Measurements from ENCODE around the gene PLCL2.

Gene PLCL2

DNA sequence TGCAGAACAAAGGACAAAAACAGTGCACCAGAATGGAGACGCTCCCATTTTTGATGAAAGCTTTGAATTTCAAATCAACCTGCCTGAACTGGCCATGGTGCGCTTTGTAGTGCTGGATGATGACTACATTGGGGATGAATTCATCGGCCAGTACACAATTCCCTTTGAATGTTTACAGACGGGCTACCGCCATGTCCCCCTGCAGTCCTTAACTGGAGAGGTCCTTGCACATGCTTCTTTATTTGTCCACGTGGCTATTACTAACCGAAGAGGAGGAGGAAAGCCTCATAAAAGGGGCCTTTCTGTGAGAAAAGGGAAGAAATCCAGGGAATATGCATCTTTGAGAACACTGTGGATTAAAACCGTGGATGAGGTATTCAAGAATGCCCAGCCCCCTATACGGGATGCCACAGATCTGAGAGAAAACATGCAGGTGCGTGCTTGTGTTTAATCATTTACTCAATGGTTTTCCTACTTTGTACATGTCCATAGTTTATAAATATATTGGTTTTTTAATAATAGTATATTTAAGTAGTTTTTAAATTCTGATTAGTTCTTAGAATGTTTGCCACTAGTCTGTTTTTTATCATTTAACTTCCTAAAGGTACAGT, 127.1 kb downstream of the PLCL2 start:
- DNase-seq (ENCODE audit: low read depth), result no peak

DNA sequence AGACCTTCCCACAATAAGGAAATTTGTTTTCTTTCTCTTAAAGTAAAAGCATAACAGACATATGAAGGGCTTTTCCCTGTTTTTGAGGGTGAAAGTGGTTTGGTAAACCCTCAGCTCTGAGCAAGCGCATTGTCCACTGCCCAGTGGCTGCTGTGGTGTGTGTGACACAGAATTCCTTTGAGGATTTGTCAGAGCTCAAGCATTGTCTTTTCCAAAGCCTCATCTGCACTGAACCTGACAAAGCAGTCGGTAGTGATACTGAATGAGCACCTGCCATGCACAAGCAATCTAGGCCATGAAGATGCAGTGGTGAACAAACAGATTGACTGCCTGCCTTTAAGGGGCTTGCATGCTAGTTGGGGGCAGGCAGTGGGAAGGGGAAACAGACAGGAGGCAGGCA, 128.3 kb downstream of the PLCL2 start:
- DNase-seq (ENCODE audit: low read depth), result no peak

DNA sequence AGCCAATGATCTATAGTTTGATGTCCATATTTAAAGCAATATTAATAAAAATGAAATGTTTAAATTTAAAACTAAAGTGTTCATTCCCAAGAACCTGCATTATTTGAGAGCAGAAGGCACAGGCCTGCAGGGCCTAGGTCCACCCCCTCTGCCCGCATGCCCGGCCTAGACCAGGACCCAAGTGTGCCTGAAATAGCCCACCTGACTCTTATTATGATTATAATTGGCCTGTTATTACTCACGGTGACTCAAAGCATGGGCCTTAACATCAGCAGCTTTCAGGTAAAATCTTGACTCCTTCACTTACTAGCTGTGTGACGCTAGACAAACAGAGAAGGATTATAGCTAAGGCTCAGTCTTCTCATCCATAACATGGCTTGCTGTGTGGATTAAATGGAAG, 128.8 kb downstream of the PLCL2 start:
- DNase-seq (ENCODE audit: low read depth), result no peak

DNA sequence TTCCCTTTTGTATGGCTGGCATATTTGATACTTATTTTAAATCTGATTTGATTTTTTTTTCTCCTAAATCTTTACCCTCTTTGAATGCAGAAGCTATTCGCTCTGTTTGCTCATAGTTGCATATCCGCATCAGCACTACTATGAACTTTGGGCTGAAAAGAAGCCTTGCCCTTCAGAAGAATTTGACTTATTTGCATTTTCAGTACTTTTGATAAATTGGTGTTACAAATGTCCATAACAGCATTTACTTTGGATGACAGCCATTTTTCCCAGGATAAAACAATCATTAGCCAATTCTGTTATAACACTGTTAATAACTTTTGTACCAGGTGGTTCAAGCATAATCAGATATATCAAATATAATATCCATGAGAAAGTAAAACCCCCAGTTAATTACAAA, 129.5 kb downstream of the PLCL2 start:
- no peak for DNase-seq (ENCODE audit: low read depth)

DNA sequence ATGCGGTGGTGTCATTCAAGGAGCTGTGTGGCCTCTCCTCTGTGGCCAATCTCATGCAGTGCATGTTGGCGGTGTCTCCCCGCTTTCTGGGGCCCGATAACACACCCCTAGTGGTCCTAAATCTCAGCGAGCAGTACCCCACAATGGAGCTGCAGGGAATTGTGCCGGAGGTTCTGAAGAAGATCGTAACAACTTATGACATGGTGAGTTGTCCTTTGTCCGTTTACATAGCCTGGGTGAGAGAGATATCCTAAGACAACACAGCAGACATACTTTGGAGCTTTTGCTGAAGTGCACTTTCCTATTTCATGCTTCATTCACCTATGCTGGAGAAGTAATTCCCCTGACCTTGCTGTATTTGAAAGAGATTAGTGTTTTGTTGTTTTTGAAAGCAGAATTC, 130.0 kb downstream of the PLCL2 start:
- DNase-seq (ENCODE audit: low read depth), result no peak

DNA sequence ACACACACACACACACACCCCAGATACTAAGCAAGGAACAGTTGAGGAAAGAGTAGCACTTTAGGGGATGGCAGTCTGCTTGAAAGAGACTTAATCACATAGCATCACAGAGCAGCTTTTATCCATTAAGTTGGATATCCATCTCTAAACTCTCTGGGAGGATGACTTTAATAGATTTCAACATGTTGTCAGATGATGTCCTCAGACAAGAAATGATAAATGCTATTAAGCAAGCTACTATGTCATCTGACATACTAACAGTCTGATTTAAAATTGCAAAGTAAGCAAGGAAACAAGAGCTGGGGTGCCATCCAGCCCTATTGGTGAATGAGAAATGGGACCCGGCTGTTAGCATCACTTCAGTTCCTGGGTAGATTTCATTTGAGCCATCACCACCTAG, 136.9 kb downstream of the PLCL2 start:
- no peak for DNase-seq (ENCODE audit: low read depth)

DNA sequence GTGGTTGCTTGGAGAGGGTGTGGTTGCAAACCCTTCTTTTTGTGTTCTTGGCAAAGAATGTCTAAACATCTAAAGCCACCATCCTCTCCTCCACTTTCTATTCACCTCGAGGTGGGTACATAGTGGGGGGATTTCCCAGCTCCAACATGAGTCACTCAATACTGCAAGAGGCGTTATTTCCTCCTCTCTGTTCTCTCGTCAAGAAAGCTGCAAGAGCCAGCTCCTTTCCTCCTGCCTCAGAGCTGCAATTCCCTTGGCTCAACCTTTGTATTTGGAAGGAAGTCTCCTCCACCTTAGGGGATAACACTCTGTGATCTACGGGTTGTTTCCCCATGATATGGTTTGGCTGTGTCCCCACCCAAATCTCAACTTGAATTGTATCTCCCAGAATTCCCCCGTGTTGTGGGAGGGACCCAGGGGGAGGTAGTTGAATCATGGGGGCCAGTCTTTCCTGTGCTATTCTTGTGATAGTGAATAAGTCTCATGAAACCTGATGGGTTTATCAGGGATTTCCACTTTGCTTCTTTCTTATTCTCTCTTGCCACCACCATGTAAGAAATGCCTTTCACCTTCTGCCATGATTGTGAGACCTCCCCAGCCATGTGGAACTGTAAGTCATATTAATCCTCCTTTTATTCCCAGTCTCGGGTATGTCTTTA, 138.4 kb downstream of the PLCL2 start:
- DNase-seq (ENCODE audit: low read depth), result peak; percentile 23

DNA sequence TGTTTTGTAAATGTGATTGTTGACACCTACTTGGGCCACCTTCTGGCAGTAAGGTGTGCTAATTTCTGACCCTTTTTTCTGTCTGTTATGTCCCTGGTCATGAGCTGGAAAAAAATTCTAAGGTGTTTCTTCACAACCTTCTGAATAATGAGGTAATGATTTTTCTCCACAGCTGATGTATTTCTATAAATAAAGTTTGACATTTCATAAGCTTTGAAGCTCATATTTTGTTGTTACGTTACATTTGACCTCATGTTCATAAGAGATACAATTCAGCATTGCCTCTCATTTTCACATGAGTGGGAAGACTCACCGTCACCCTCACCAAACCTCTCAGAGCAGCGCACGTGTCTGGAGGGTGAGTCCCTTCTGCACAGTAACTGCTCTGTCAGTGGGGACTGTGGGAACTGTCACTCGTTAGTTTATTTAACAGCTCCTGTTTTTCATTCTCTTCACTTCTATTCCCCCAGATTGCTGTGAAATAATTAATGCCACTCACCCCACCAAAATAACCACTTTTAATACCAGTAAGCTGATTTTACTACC, 140.9 kb downstream of the PLCL2 start:
- no peak for DNase-seq (ENCODE audit: low read depth)

DNA sequence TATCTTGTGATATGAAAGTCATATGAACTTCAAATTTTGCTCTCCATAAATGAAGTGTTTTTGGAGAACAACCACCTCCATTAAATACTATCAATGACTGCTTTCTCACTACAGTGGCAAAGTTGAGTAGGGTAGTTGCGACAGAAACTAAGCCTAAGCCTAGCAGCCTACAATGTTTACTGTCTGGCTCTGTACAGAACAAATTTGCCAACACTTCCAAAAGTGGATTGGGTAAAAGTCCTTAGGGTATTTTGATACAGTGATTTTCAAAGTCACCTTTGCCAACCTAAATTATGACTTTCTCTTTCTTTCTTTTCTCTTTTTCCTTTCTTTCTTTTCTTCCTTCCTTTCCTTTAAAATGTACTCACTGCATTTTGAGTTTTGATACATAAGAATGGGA, 142.6 kb downstream of the PLCL2 start:
- no peak for DNase-seq (ENCODE audit: low read depth)

DNA sequence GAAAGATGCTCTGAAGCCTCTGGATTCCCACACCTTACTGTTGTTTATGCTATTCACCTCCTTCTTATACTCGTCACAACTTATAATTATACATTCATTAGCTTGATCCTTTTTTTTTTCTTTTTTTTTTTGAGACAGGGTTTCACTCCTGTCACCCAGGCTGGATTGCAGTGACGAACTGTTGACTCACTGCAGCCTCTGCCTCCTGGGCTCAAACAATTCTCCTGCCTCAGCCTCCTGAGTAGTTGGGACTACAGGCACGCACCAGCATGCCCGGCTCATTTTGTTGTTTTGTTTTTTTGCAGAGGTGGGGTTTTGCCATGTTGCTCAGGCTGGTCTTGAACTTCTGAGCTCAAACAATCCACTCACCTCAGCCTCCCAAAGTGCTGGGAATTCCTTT, 143.6 kb downstream of the PLCL2 start:
- DNase-seq (ENCODE audit: low read depth), result no peak

DNA sequence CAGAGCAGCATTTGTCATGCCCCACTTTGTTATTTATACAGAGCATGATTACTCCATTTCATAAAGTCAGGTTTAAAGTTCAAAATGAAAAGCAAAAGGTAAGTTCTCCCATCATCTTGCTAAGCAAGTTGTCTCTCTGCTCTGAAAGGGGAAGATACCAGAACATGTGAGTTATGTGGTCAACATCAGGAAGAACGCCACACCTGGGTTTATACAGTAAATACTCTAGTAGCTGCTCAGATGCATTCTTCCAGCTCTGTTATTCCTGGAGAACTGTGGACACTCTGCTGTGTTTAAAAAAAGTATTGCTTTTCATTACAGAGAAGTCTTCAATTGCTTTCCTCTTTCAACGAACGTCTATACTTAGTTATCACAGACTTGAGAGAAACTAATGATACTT, 145.7 kb downstream of the PLCL2 start:
- no peak for DNase-seq (ENCODE audit: low read depth)

DNA sequence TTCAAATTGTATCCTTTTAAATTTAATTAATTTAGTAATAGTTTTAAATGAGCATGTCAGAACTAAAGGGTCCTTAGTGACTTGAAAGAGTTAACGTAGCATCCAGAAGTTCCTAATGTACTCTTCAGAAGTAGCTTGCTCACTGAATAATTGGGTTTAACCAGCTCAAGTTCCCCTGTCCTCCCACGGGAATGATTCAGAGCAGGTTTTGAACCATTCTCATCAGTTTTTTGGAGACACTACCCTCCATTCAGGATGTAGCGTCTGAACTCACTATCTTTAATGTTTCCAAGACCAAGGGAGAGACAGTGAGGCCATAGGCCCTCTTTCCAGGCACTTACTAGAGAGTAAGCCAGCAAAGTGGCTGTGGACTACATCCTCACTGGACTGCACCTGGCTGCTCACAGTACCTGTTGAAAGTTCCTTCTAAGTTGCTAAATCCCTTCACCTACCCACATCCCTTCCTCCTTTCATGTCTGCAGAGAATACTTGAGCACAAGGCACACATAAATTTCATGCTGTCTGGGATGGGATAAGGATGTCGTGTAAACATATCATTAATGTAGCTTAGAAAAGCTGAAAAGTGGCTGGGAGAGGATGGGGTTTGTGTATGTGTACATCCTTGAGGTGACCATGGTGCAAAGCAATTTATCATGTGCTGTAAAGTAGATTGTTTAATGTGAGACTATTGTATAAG, 146.3 kb downstream of the PLCL2 start:
- DNase-seq (ENCODE audit: low read depth), result no peak

DNA sequence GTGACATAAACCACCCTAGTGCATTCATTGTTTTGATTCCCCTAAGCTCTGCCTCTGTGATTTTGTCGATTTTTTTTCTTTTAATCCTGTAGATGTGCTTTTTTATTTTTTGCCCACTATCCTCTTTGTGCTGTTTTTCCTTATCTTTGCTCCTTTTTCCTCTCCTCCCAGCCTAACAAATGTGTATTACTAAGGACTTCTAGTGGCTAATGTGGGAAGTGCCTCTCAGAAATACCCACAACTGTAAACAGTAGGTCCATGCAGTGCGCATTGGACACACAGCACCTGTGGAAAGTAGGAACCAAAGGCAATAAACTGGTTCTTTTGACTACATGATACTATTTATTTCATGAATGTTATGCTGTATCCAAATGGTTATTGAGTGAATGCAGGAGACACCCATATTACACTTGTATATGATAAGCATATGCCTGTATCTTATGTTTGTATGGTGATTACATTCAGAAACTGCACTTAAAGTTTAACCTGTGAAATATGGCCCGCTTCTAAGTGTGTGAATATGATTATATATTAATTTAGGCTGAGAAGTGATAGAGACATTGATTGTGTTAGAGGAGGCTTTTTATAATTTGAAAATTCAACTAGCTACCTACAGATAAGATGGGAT, 147.8 kb downstream of the PLCL2 start:
- DNase-seq (ENCODE audit: low read depth), result no peak

DNA sequence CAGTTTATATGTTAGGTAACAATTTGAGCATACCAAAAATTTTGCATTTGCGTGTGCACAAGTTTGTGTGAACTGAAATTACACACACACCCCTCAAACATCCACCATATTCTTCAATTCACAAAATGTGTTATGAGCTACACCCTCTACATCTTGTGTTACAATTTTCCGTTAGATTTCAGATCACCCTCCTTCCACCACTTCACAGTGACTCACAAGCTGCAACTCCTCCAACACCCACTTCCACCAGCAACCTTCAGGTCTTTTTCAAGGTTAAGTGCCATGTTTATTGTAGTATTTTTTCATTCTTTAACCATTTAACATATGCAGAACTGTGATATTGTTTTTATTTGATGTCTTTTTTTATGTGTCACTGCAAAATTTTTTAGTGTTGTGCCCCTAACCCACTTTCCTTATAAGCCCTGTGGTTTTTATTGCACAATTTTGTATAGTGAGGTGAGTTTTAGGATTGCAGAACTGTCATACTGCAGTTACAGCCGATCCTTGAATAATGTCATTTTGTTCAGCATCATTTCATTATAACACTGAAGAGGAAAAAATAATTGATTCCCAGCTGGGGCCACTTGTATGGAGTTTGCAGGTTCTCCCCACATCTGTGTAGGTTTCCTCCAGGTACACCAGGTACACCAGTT, 148.9 kb downstream of the PLCL2 start:
- DNase-seq (ENCODE audit: low read depth), result no peak

DNA sequence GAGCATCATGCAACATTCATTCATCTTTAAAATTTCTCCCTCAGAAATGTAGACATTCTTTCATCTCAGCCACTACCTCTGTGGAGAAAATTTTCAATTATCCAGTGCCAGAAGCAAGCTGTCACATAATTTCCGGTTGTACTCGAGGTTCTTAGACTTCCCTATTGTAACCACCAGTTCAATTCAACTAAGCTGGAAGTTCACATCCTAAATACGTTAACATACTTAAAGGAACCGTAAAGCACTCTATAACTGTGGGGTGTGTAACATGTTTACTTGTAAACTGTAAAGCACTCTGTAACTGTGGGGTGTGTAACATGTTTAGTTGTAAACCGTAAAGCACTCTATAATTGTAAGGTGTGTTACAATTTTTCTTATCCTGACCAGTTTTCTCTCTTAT, 150.3 kb downstream of the PLCL2 start:
- DNase-seq (ENCODE audit: low read depth), result no peak

DNA sequence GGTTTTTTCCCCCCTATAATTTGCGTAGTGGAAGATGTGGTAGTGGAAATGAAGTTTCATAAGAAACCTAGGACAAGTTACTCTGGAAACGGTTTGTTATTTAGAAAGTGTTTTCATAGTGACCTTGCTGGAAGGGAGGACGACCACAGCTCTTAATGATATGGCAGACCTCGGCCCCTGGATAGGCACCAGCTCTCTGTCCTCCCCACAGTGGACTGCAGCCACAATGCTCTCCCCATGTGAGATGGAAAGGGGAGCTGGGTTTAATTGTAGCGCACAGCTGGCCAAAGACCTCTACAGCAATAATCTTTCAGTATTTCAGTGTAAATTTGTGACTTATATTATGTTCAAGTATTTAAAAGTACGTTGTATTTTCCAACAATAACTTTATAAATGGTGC, 151.2 kb downstream of the PLCL2 start:
- no peak for DNase-seq (ENCODE audit: low read depth)

DNA sequence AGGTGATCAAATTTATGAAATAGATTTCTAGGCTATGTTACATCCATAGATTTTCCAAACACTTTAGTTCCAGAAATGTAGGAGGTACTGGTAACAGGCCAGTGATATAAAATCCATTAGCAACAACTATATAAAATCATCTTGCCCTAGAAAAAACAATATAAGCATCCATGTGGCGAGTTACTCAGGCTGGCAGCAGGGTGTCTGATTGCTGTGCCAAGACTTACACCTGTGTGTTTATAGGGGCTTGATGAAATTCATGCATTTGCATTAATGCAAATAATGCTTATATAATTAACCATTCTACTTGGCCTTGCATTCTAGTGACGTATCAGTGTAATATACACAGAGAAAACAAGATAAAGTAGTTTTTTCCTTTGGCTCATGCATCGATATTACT, 153.4 kb downstream of the PLCL2 start:
- no peak for DNase-seq (ENCODE audit: low read depth)

DNA sequence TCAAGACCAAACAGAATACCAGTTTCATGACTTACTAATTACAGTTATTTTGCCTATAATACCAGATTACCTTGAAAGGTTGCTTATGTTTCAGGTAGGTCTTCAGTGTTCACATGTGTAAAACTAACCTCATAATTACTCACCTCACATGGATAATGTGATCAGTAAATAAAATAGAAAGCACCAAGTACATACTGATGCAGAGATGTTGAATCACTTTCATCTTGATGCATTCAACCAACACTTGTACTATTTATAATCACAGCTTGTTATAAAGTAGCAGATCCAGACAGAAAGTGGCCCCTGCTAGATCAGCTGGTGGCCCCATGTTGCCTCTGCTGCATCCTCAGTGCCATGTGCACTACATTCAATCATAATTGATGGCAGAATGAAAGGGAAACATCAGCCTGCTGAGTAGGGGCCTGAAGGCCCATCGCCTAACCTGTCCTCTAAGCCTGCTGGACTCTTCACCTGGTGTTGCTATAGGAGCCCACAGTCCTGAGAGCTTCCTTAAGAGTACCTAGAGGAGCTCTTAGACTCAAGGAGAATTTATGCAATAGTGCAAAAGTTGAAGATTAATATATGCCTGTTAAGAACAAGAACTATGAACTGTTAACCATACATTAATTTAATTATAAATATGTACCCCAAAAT, 154.3 kb downstream of the PLCL2 start:
- DNase-seq (ENCODE audit: low read depth), result no peak

DNA sequence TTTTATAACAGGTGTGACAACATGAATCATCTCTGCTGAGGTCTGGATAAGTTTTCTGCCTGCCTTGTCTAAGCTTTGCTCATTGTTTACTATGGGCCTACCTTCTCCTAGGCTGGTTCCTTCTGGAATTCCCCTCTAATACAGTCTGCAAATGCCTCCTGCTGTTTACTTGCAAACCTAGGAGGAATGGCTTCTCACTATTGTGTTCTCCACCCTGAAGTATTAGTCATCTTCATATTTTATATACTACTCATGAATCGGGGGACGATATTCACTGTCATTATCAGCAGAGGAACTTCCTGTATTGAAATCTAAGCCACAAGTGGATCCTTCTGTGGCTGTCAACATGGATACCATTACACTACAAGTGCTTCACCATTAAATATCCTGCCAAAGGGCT, 154.8 kb downstream of the PLCL2 start:
- DNase-seq (ENCODE audit: low read depth), result no peak

DNA sequence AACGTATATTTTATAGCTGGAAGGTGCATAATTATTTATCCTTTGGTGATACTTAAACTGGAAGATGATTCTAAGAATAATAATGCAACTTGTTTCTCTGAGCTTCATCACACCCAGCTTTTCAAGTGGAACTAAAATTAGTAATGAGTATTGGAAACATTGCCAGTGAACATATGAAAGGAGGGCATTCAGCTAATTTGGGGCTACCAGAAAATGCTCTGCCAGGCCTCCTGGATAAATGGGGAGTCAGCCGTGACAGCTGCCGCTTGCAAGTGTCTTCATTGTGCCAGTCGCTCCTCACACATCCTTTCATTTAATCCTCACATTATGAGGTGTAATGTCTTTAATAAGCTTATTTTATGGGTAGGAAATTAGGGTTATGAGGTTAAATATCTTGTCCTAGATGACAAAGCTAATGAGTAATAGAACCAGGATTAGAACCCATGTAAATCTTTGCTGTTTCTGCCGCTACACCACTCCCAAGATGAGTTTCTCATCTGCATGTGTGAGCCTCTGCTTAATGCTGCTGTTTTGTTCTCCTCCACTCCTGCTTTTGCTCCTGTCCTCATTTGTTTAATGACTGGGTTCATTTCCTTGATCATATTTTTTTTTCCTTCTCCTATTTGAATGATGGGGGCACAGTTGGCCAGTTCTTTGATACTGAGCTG, 155.7 kb downstream of the PLCL2 start:
- DNase-seq (ENCODE audit: low read depth), result no peak

DNA sequence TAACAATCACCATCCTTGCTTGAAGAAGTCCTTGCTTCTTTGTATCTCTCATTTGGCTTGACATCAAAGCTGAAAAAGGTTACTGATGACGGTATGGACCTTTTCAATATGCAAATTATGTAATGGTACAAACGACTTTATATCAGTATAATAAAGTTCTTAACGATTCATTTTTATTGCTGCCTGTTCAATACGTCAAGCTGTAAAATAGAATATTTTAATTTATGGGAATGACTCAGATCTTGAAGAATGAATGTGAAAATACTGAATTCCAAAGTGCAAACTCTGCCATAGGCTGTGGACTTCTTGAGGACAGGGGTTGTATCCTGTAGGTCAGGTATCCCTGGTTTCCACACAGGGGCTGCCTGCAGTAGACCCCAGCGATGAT, 156.2 kb downstream of the PLCL2 start:
- DNase-seq (ENCODE audit: low read depth), result no peak
